HCT116 (cell line): Measurements from ENCODE around the gene TEDC1. TPM values are rescaled to one million over a fixed set of nuclear protein-coding genes. Genes with fewer than 3 reads are reported as not detected.

Experiments
- ATAC-seq: fragments of 200-7000 bp; cut with Tn5 transposase; 2 replicates; pipeline ENCODE4 v1.9.1; 2020; ENCODE audit warnings: mild to moderate bottlenecking, moderate library complexity
- BruUV-seq: library from RNA; stranded (reverse); fragments of 400-500 nt; replicated peaks from 2 replicates; lab custom pipeline; 2021; lab: Mats Ljungman, UMichigan
- CTCF ChIA-PET: fragments of 300-600 bp; sonication (Branson Sonifier 250); formaldehyde crosslinking; loops from one replicate; lab custom pipeline; 2021; ENCODE audit warnings: antibody characterized with exemption; lab: Charles Lee
- POLR2A ChIA-PET: fragments of 300-600, 350-600 bp; sonication (Branson Sonifier 250); formaldehyde crosslinking; loops from one replicate; lab custom pipeline; 2021; ENCODE audit warnings: antibody characterized with exemption; lab: Charles Lee
- RAD21 ChIA-PET, 2 experiments: fragments of 300-600 bp; sonication (Branson Sonifier 250); formaldehyde crosslinking; loops; one replicate each; lab custom pipeline; 2023; ENCODE audit warnings: low total read pairs in 2 of 2; ENCODE audit not compliant: uncharacterized antibody in 2 of 2, unreplicated experiment in 2 of 2, low non-redundant PET in 1 of 2; lab: Charles Lee
- DNase-seq: peaks from one replicate; pipeline ENCODE4 v3.0.0-alpha.2; 2010; ENCODE audit warnings: low read depth, low spot score
- H2AFZ ChIP-seq: fragments of 200-600 bp; shearing (Covaris generic), sonication (generic); 2 replicates; pipeline ENCODE4 v1.6.1; 2017; ENCODE audit warnings: low read depth, mixed run types, mixed read lengths, antibody characterized with exemption, low read length; ENCODE audit not compliant: poor library complexity, severe bottlenecking
- H3K27ac ChIP-seq: 2 replicates; pipeline ENCODE4 v1.5.1; 2012; ENCODE audit warnings: low read depth, low read length
- H3K27me3 ChIP-seq: fragments of 200-600 bp; sonication (generic); 2 replicates; pipeline ENCODE4 v1.6.1; 2016; ENCODE audit warnings: mixed run types, low read length, mixed read lengths; ENCODE audit not compliant: insufficient read depth
- H3K36me3 ChIP-seq, 2 experiments: fragments of 200-500 bp in 1 of 2; fragments of 200-600 bp in 1 of 2; sonication (Bioruptor generic) in 1 of 2; sonication (generic) in 1 of 2; 2 replicates each; pipeline versions ENCODE4 v1.5.1 to v1.6.1; 2014 to 2016; ENCODE audit warnings: low read length in 2 of 2, inconsistent platforms in 1 of 2, mixed read lengths in 1 of 2, mixed run types in 1 of 2; ENCODE audit not compliant: insufficient read depth in 2 of 2, control insufficient read depth in 1 of 2
- H3K4me1 ChIP-seq, 2 experiments: fragments of 200-600 bp in 1 of 2; sonication (generic) in 1 of 2; 2 replicates each; pipeline versions ENCODE4 v1.5.1 to v1.6.1; 2012 to 2017; ENCODE audit warnings: low read length in 2 of 2, inconsistent platforms in 1 of 2, mild to moderate bottlenecking in 1 of 2, mixed read lengths in 1 of 2, mixed run types in 1 of 2, moderate library complexity in 1 of 2; ENCODE audit not compliant: insufficient read depth in 2 of 2, control insufficient read depth in 1 of 2
- H3K4me2 ChIP-seq: fragments of 200-600 bp; sonication (generic); 2 replicates; pipeline ENCODE4 v1.6.1; 2017; ENCODE audit warnings: mixed run types, low read length, mixed read lengths
- H3K4me3 ChIP-seq, 2 experiments: fragments of 200-600 bp in 1 of 2; sonication (generic) in 1 of 2; replicated peaks in 1 of 2; 2 replicates each; pipeline ENCODE4 v1.5.1; 2011 to 2016; ENCODE audit warnings: low read length in 2 of 2, control low read depth in 1 of 2, low read depth in 1 of 2, mild to moderate bottlenecking in 1 of 2, mixed read lengths in 1 of 2, mixed run types in 1 of 2
- H3K79me2 ChIP-seq: fragments of 200-600 bp; sonication (generic); 2 replicates; pipeline ENCODE4 v1.6.1; 2017; ENCODE audit warnings: mild to moderate bottlenecking, mixed run types, low read length, moderate library complexity, mixed read lengths; ENCODE audit not compliant: insufficient read depth
- H3K9ac ChIP-seq: fragments of 200-600 bp; sonication (generic); 2 replicates; pipeline ENCODE4 v1.6.1; 2016; ENCODE audit warnings: low read length, mixed read lengths
- H3K9me2 ChIP-seq: fragments of 200-600 bp; sonication (generic), shearing (Covaris generic); 2 replicates; pipeline ENCODE4 v1.6.1; 2017; ENCODE audit warnings: mixed run types, mild to moderate bottlenecking, moderate library complexity; ENCODE audit not compliant: insufficient read depth
- H3K9me3 ChIP-seq, 2 experiments: fragments of 200-500 bp in 1 of 2; fragments of 200-600 bp in 1 of 2; sonication (Bioruptor generic) in 1 of 2; sonication (generic) in 1 of 2; 2 replicates each; pipeline ENCODE4 v1.6.1; 2014 to 2017; ENCODE audit warnings: low read length in 2 of 2, mixed read lengths in 2 of 2, inconsistent platforms in 1 of 2, low read depth in 1 of 2, mild to moderate bottlenecking in 1 of 2, mixed run types in 1 of 2, moderate library complexity in 1 of 2; ENCODE audit not compliant: control insufficient read depth in 1 of 2, insufficient read depth in 1 of 2
- H4K20me1 ChIP-seq: fragments of 200-600 bp; sonication (generic), shearing (Covaris generic); 2 replicates; pipeline ENCODE4 v1.6.1; 2017; ENCODE audit warnings: mixed run types, mild to moderate bottlenecking, moderate library complexity; ENCODE audit not compliant: insufficient read depth
- ATF3 ChIP-seq: IDR thresholded peaks from 2 replicates; pipeline ENCODE4 v1.6.1; 2012
- CEBPB ChIP-seq: IDR thresholded peaks from 2 replicates; pipeline ENCODE4 v1.6.1; 2012; ENCODE audit warnings: low read depth
- CTCF ChIP-seq, 3 experiments: fragments of 200-600 bp in 1 of 3; sonication (generic) in 1 of 3; IDR thresholded peaks in 2 of 3; conservative IDR thresholded peaks in 1 of 3; 2 replicates each; pipeline ENCODE4 v1.5.1; 2012 to 2017; ENCODE audit warnings: low read depth in 2 of 3, low read length in 2 of 3, antibody characterized with exemption in 1 of 3, borderline replicate concordance in 1 of 3, control low read depth in 1 of 3, mild to moderate bottlenecking in 1 of 3, mixed read lengths in 1 of 3, mixed run types in 1 of 3, moderate library complexity in 1 of 3; ENCODE audit not compliant: insufficient read depth in 1 of 3
- EGR1 ChIP-seq: IDR thresholded peaks from 2 replicates; pipeline ENCODE4 v1.6.1; 2012; ENCODE audit warnings: low read depth
- FOSL1 ChIP-seq: IDR thresholded peaks from 2 replicates; pipeline ENCODE4 v1.6.1; 2012; ENCODE audit warnings: low read depth
- POLR2AphosphoS5 ChIP-seq: IDR thresholded peaks from 2 replicates; pipeline ENCODE4 v1.6.1; 2011; ENCODE audit warnings: mild to moderate bottlenecking, low read depth, low read length, moderate library complexity
- RAD21 ChIP-seq: IDR thresholded peaks from 2 replicates; pipeline ENCODE4 v1.6.1; 2012; ENCODE audit warnings: low read depth, mild to moderate bottlenecking
- SIN3A ChIP-seq: IDR thresholded peaks from 2 replicates; pipeline ENCODE4 v1.6.1; 2012; ENCODE audit warnings: low read depth
- SP1 ChIP-seq: IDR thresholded peaks from 2 replicates; pipeline ENCODE4 v1.6.1; 2012; ENCODE audit warnings: low read depth
- ZFX ChIP-seq: fragments of 450-650 bp; IDR thresholded peaks from 2 replicates; pipeline ENCODE4 v1.6.1; 2017
- ZNF274 ChIP-seq: fragments of 200-500 bp; sonication (Bioruptor generic); IDR thresholded peaks from 2 replicates; pipeline ENCODE4 v1.6.1; 2014; ENCODE audit warnings: mild to moderate bottlenecking, low read depth, low read length, inconsistent platforms
- intact Hi-C: fragments of 100-400 bp; cut with micrococcal nuclease; formaldehyde crosslinking; loops from 2 replicates; pipeline ENCODE4 v1.10.0; 2022
- total RNA-seq: library from RNA; stranded (reverse); gene quantifications from one replicate; pipeline ENCODE4 v1.2.1, GENCODE V29; 2021; ENCODE audit not compliant: unreplicated experiment
- TF ChIP-seq, protein P1 (sequence below): IDR thresholded peaks from 2 replicates; pipeline ENCODE4 v1.6.1; 2012; ENCODE audit warnings: low read depth

The TEDC1 gene
- total RNA-seq, 1 experiment from 2014 or later = 40.4 TPM

DNA sequence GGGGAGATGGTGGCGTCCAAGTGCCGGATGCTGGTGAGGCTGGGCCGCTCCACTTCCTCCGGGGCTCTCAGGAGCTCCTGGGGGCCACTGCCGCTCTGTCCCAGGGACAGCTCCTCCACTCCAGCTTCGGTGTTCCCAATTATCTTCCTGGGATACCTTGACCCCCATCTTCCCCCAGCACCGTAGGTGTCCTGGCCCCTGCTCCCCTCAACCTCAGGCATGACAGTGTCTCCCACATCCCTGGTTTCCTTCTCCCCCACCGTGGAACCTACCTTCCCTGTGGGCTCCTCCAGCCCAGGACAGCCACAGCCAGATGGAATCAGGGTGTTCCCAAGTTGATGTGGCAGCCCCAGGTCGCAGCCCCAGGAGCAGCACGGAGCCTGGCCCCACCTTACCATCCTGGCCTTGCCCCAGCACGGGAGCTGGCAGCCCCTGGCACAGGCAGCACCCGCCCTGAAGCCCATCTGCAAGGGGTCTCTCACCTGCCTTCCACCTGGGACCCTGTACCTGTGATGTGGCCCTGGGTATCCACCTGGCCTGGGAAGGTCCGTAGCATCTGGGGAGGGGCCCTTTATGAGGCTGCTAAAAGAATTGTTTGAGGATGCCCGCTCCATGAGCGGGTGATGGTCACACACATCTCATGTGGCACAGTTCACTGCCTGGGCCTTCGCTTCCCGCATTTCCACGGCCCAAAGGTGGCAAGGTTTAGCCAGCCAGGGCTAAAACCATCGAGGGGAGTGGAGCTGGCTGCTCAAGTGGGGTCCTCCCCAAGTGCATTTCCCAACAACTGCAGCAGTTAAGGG lies 39.4 kb downstream of the TEDC1 start:
- BruUV-seq = no TSS peak
- TF ChIP-seq ZFX (no peak), POLR2AphosphoS5 (no peak), RAD21 (no peak), FOSL1 (no peak), ATF3 (no peak), CEBPB (no peak), SP1 (no peak)
- Histone ChIP-seq H3K4me2 (no peak overlapping the region), H3K4me3 (no peak overlapping the region), H3K27me3 (no peaks in the 10 kb centered on the region), H3K9me3 (no peaks in the 10 kb centered on the region), H3K36me3 (no peaks in the 10 kb centered on the region), H3K79me2 (no peaks in the 10 kb centered on the region), H4K20me1 (no peaks in the 10 kb centered on the region), H3K9me2 (no peaks in the 10 kb centered on the region), H3K4me1 (peaks cover 8 to 23% of the 10 kb centered on the region in 2 experiments; a peak in 3 of 4 replicates), H3K9ac (no peak overlapping the region), H2AFZ (no peak overlapping the region), H3K27ac (no peak overlapping the region)
- POLR2A ChIA-PET = no interaction called here
- intact Hi-C loops = loop anchor here (10.0 kb wide), 1 partner anchor 624 kb away; no protein-coding TSS in a partner anchor
- CTCF ChIA-PET = no interaction called here
- ATAC-seq (no peak), DNase-seq (no peak)
- RAD21 ChIA-PET = no interaction called here

DNA sequence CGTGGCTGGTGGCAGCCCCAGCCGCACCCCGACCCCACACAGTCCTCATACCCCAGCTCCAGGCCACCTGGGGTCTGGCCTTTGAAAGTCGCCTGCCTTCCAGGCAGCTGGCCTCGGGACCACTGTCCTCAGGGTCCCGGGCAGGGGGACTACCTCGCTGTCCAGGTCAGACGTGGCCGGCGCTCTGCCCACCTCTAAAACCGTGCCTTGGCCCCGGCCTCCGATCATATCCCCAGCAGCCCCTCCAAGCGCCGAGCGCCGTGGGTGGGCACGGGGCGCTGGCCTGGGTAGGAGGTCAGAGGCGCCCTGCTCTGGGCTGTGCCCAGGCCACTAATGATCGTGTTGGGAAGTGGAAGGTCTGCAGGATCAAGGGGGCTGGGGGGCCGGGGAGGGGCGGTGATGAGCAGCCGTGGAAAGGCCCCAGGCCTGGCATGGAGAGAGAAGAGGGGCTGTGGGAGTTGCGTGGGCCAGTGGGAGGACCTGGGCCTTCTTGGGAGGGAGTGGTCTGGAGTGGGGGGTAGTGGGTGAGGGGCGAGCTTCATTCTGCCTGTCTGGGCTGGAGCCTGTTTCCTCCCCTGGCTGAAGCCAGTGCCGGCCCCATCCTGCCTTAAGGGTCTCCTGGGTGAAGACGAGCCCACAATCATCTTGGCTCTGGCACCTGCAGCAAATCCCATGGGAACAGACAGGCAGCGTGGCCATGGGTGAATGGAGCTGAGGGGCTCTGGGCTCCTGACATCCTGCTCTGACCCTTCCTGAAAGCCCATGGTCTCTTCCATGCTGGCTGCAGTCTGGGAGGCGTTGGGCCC lies 40.2 kb downstream of the TEDC1 start:
- no peaks in the 10 kb centered on the region for H3K9me3 ChIP-seq
- intact Hi-C loops = loop anchor here (10.0 kb wide), 1 partner anchor 624 kb away; no protein-coding TSS in a partner anchor
- no peaks in the 10 kb centered on the region for H3K27me3 ChIP-seq
- no peak for ATAC-seq
- no peak for DNase-seq
- POLR2A ChIA-PET = no interaction called here
- H3K9ac ChIP-seq = no peak overlapping the region
- H3K27ac ChIP-seq = no peak overlapping the region
- H3K4me1 ChIP-seq = peaks cover 6 to 16% of the 10 kb centered on the region in 2 experiments; a peak in 3 of 4 replicates
- H3K4me3 ChIP-seq = no peak overlapping the region
- no TSS peak for BruUV-seq
- H4K20me1 ChIP-seq = no peaks in the 10 kb centered on the region
- H2AFZ ChIP-seq = no peak overlapping the region
- H3K79me2 ChIP-seq = no peaks in the 10 kb centered on the region
- no peak overlapping the region for H3K4me2 ChIP-seq
- RAD21 ChIA-PET = no interaction called here
- no peaks in the 10 kb centered on the region for H3K9me2 ChIP-seq
- CTCF ChIA-PET = interaction anchor here (1.8 to 2.2 kb wide), 2 partner anchors 50 to 161 kb away, joined by 7 to 19 read pairs; no protein-coding TSS in a partner anchor
- H3K36me3 ChIP-seq = no peaks in the 10 kb centered on the region
- TF ChIP-seq, protein P1, sequence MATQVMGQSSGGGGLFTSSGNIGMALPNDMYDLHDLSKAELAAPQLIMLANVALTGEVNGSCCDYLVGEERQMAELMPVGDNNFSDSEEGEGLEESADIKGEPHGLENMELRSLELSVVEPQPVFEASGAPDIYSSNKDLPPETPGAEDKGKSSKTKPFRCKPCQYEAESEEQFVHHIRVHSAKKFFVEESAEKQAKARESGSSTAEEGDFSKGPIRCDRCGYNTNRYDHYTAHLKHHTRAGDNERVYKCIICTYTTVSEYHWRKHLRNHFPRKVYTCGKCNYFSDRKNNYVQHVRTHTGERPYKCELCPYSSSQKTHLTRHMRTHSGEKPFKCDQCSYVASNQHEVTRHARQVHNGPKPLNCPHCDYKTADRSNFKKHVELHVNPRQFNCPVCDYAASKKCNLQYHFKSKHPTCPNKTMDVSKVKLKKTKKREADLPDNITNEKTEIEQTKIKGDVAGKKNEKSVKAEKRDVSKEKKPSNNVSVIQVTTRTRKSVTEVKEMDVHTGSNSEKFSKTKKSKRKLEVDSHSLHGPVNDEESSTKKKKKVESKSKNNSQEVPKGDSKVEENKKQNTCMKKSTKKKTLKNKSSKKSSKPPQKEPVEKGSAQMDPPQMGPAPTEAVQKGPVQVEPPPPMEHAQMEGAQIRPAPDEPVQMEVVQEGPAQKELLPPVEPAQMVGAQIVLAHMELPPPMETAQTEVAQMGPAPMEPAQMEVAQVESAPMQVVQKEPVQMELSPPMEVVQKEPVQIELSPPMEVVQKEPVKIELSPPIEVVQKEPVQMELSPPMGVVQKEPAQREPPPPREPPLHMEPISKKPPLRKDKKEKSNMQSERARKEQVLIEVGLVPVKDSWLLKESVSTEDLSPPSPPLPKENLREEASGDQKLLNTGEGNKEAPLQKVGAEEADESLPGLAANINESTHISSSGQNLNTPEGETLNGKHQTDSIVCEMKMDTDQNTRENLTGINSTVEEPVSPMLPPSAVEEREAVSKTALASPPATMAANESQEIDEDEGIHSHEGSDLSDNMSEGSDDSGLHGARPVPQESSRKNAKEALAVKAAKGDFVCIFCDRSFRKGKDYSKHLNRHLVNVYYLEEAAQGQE = no peak
- TF ChIP-seq ZFX = no peak
- no peak for TF ChIP-seq FOSL1
- no peak for TF ChIP-seq ZNF274
- no peak for TF ChIP-seq EGR1
- TF ChIP-seq SP1 = no peak
- no peak for TF ChIP-seq CTCF (IDR thresholded peaks at IDR 0.05 in 2 of 3, conservative IDR thresholded peaks at IDR 0.05 in 1 of 3; ENCODE audit: borderline replicate concordance in 1 of 3, insufficient read depth in 1 of 3, low read depth in 2 of 3, low read length in 2 of 3)
- TF ChIP-seq SIN3A = no peak
